PC-3 (cell line): ENCODE measurements around the gene YWHAH. TPM values are rescaled to one million over a fixed set of nuclear protein-coding genes. Genes with fewer than 3 reads are reported as not detected.

Source experiments
- ATAC-seq: fragments of 200-7000 bp; cut with Tn5 transposase; 2 replicates; pipeline ENCODE4 v1.9.1; 2020; ENCODE audit warnings: mild to moderate bottlenecking, moderate library complexity
- BruUV-seq: library from RNA; stranded (reverse); fragments of 400-500 nt; replicated peaks from 2 replicates; lab custom pipeline; 2021; lab: Mats Ljungman, UMichigan
- CTCF ChIA-PET: fragments of 300-600 bp; sonication (Branson Sonifier 250); formaldehyde crosslinking; loops from one replicate; lab custom pipeline; 2022; ENCODE audit warnings: antibody characterized with exemption; lab: Charles Lee
- POLR2A ChIA-PET: fragments of 300-600 bp; sonication (Branson Sonifier 250); formaldehyde crosslinking; loops from one replicate; lab custom pipeline; 2022; ENCODE audit warnings: antibody characterized with exemption; ENCODE audit not compliant: unreplicated experiment; lab: Charles Lee
- DNase-seq: peaks from one replicate; pipeline ENCODE4 v3.0.0-alpha.2; 2015
- H2AFZ ChIP-seq: fragments of 300-600 bp; sonication (generic); 2 replicates; pipeline ENCODE4 v1.6.0; 2016; ENCODE audit warnings: antibody characterized with exemption, low read length
- H3F3A ChIP-seq: fragments of 300-600 bp; sonication (generic); one replicate; pipeline ENCODE4 v1.6.0; 2017; ENCODE audit warnings: antibody characterized with exemption, low read length, control low read depth, mild to moderate bottlenecking; ENCODE audit not compliant: unreplicated experiment
- H3K27ac ChIP-seq: fragments of 300-600 bp; sonication (generic); 2 replicates; pipeline ENCODE4 v1.5.1; 2016; ENCODE audit warnings: mild to moderate bottlenecking, low read length
- H3K27me3 ChIP-seq: fragments of 300-600 bp; sonication (generic); 2 replicates; pipeline ENCODE4 v1.6.1; 2016; ENCODE audit warnings: low read length, mixed read lengths
- H3K36me3 ChIP-seq: fragments of 300-600 bp; sonication (generic); 2 replicates; pipeline ENCODE4 v1.6.1; 2016; ENCODE audit warnings: low read depth, mixed run types, low read length, mixed read lengths
- H3K4me1 ChIP-seq: fragments of 300-600 bp; sonication (generic); 2 replicates; pipeline ENCODE4 v1.5.1; 2016; ENCODE audit warnings: low read length; ENCODE audit not compliant: insufficient read depth
- H3K4me2 ChIP-seq: fragments of 300-600 bp; sonication (generic); 2 replicates; pipeline ENCODE4 v1.6.0; 2016; ENCODE audit warnings: low read length
- H3K4me3 ChIP-seq: fragments of 300-600 bp; sonication (generic); 2 replicates; pipeline ENCODE4 v1.5.1; 2016; ENCODE audit warnings: mild to moderate bottlenecking, low read length, mixed read lengths
- H3K79me2 ChIP-seq: fragments of 300-600 bp; sonication (generic); 2 replicates; pipeline ENCODE4 v1.6.1; 2017; ENCODE audit warnings: low read length, mixed read lengths
- H3K9ac ChIP-seq: fragments of 300-600 bp; sonication (generic); 2 replicates; pipeline ENCODE4 v1.6.0; 2016; ENCODE audit warnings: mild to moderate bottlenecking, low read length
- H3K9me2 ChIP-seq: fragments of 300-600 bp; sonication (generic); replicated peaks from 2 replicates; pipeline ENCODE4 v1.6.1; 2016; ENCODE audit warnings: mixed run types, low read length, mixed read lengths
- H3K9me3 ChIP-seq: fragments of 300-600 bp; sonication (generic); 2 replicates; pipeline ENCODE4 v1.6.1; 2016; ENCODE audit warnings: low read length, mixed read lengths
- H4K20me1 ChIP-seq: fragments of 300-600 bp; sonication (generic); 2 replicates; pipeline ENCODE4 v1.6.1; 2016; ENCODE audit warnings: low read length, mixed read lengths
- EZH2 ChIP-seq: fragments of 300-600 bp; sonication (generic); IDR thresholded peaks from one replicate; pipeline ENCODE4 v1.6.1; 2017; ENCODE audit warnings: antibody characterized with exemption, mild to moderate bottlenecking, low read length; ENCODE audit not compliant: unreplicated experiment
- EZH2phosphoT487 ChIP-seq: fragments of 300-600 bp; sonication (generic); IDR thresholded peaks from 2 replicates; pipeline ENCODE4 v1.6.1; 2018; ENCODE audit warnings: mild to moderate bottlenecking, antibody characterized with exemption, low read length, borderline replicate concordance
- intact Hi-C: fragments of 100-400 bp; cut with micrococcal nuclease; formaldehyde crosslinking; loops from 2 replicates; pipeline ENCODE4 v1.9.0; 2023
- total RNA-seq: library from RNA; depleted of rRNA; stranded (reverse); fragments of >200 nt; gene quantifications from 2 replicates; pipeline ENCODE4 v1.2.3, GENCODE V29; 2014
- TF ChIP-seq, protein P1 (sequence below): fragments of 300-600 bp; sonication (generic); conservative IDR thresholded peaks from 2 replicates; pipeline ENCODE4 v1.5.1; 2017; ENCODE audit warnings: antibody characterized with exemption, low read depth, mild to moderate bottlenecking, low read length

The YWHAH gene
- total RNA-seq, 1 experiment from 2014 or later: 75.0 TPM

DNA sequence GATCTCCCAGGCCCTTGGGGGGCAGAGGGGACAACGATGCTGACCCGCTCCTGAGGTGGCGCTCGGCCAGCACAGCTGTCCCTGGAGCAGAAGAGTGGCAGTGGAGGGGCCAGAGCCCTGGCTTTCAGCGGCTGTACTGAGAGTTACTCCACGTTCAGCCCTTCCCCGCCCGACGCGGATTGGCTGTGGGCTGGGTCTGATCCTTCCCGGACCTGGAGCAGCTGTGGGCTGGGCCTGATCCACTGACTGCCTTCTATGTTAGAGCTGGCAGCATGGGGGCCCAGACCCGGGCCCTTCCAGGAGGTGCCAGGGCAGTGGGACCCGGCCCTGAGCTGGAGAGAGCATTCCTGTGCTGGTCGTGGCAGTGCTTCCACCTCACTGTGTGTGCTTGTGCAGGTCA, 27.8 kb downstream of the YWHAH start:
- Histone ChIP-seq H3K4me1 (peaks cover 8% of the 10 kb centered on the region; the same call in 1 of the 2 replicates), H2AFZ (no peak overlapping the region), H3K9me2 (no peaks in the 10 kb centered on the region), H3K36me3 (no peaks in the 10 kb centered on the region), H3F3A (no peaks in the 10 kb centered on the region), H3K79me2 (no peaks in the 10 kb centered on the region), H3K4me3 (no peak overlapping the region), H3K9me3 (no peaks in the 10 kb centered on the region), H3K27me3 (no peaks in the 10 kb centered on the region), H3K9ac (no peak overlapping the region), H3K4me2 (no peak overlapping the region), H4K20me1 (no peaks in the 10 kb centered on the region), H3K27ac (no peak overlapping the region)
- ChIA-PET POLR2A (no interaction called here), CTCF (no interaction called here)
- no TSS peak for BruUV-seq
- intact Hi-C loops: no loop called here
- ATAC-seq: no peak
- TF ChIP-seq EZH2 (no peak), EZH2phosphoT487 (no peak)
- TF ChIP-seq, protein P1, sequence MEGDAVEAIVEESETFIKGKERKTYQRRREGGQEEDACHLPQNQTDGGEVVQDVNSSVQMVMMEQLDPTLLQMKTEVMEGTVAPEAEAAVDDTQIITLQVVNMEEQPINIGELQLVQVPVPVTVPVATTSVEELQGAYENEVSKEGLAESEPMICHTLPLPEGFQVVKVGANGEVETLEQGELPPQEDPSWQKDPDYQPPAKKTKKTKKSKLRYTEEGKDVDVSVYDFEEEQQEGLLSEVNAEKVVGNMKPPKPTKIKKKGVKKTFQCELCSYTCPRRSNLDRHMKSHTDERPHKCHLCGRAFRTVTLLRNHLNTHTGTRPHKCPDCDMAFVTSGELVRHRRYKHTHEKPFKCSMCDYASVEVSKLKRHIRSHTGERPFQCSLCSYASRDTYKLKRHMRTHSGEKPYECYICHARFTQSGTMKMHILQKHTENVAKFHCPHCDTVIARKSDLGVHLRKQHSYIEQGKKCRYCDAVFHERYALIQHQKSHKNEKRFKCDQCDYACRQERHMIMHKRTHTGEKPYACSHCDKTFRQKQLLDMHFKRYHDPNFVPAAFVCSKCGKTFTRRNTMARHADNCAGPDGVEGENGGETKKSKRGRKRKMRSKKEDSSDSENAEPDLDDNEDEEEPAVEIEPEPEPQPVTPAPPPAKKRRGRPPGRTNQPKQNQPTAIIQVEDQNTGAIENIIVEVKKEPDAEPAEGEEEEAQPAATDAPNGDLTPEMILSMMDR: no peak
- DNase-seq: no peak

DNA sequence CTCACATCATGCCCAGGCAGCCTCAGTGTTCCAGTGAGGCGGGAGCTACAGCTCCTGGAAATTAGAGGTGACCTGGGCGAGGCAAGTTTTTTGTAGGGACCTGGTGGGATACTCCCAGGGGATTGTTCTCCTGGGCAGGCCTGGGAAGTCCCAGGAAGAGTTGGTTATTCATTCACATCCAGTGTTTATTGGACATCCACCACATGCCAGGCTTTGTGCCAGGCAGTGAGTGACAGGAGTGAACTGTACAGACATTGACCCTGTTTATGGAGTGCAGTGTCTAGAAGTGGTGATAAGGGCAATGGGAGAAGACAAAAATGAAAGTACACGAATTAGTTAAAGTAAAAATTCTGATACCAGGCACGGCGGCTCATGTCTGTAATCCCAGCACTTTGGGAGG, 29.4 kb downstream of the YWHAH start:
- Histone ChIP-seq H4K20me1 (no peaks in the 10 kb centered on the region), H3K27me3 (no peaks in the 10 kb centered on the region), H2AFZ (no peak overlapping the region), H3K36me3 (no peaks in the 10 kb centered on the region), H3K9ac (no peak overlapping the region), H3K79me2 (no peaks in the 10 kb centered on the region), H3K9me3 (no peaks in the 10 kb centered on the region), H3K27ac (no peak overlapping the region), H3K4me3 (no peak overlapping the region), H3K4me1 (peaks cover 8% of the 10 kb centered on the region; the same call in 1 of the 2 replicates), H3F3A (no peaks in the 10 kb centered on the region), H3K9me2 (no peaks in the 10 kb centered on the region), H3K4me2 (no peak overlapping the region)
- DNase-seq (no peak), ATAC-seq (no peak)
- POLR2A ChIA-PET: no interaction called here
- CTCF ChIA-PET: no interaction called here
- BruUV-seq: no TSS peak
- TF ChIP-seq, protein P1: no peak
- TF ChIP-seq EZH2 (no peak), EZH2phosphoT487 (no peak)
- intact Hi-C loops: no loop called here

- no peaks in the 10 kb centered on the region for H3K36me3 ChIP-seq
- peak; percentile 80 for DNase-seq
- no peak overlapping the region for H3K27ac ChIP-seq
- CTCF ChIA-PET: interaction anchor here (0.5 to 1.2 kb wide), 4 partner anchors 59 to 281 kb away, joined by 3 to 4 read pairs (median 4); no protein-coding TSS in a partner anchor
- no peaks in the 10 kb centered on the region for H3K9me2 ChIP-seq
- no peak overlapping the region for H3K9ac ChIP-seq
- BruUV-seq: no TSS peak
- no peaks in the 10 kb centered on the region for H3K4me1 ChIP-seq
- POLR2A ChIA-PET: interaction anchor here (0.6 kb wide), 1 partner anchor 74 kb away, joined by 3 read pairs; no protein-coding TSS in a partner anchor
- H3K4me2 ChIP-seq: no peak overlapping the region
- H3K79me2 ChIP-seq: no peaks in the 10 kb centered on the region
- intact Hi-C loops: loop anchor here (1.0 kb wide), 1 partner anchor 104 kb away; no protein-coding TSS in a partner anchor
- no peak overlapping the region for H2AFZ ChIP-seq
- no peak overlapping the region for H3K4me3 ChIP-seq
- H4K20me1 ChIP-seq: no peaks in the 10 kb centered on the region
- TF ChIP-seq, protein P1: peak; percentile 80
- TF ChIP-seq EZH2: no peak
- TF ChIP-seq EZH2phosphoT487: no peak
- ATAC-seq: peak; percentile 97
- no peaks in the 10 kb centered on the region for H3K9me3 ChIP-seq
- no peaks in the 10 kb centered on the region for H3F3A ChIP-seq
- no peaks in the 10 kb centered on the region for H3K27me3 ChIP-seq
These were observed 33.0 kb downstream of the YWHAH start for GRCh38 chr22:31977141-31977841.
